PFSK-1 (cell line): ENCODE results near the gene ANKS1B.

Experiments used
- POLR2AphosphoS5 ChIP-seq: IDR thresholded peaks from 2 replicates; pipeline ENCODE4 v1.6.1; 2012; ENCODE audit warnings: low read depth, mild to moderate bottlenecking, control low read depth, low read length, moderate library complexity
- SIN3A ChIP-seq: IDR thresholded peaks from 2 replicates; pipeline ENCODE4 v1.6.1; 2012; ENCODE audit warnings: mild to moderate bottlenecking, low read length, moderate library complexity, borderline replicate concordance; ENCODE audit not compliant: insufficient read depth
- TAF1 ChIP-seq: IDR thresholded peaks from 2 replicates; pipeline ENCODE4 v1.6.1; 2012; ENCODE audit warnings: low read length, control low read depth, borderline replicate concordance; ENCODE audit not compliant: insufficient read depth

- TF ChIP-seq SIN3A (no peak), POLR2AphosphoS5 (no peak), TAF1 (no peak)
Observed at GRCh38 chr12:99966429-99966828, 18.3 kb downstream of the ANKS1B start.
